ENCODE measurements around the gene ADAM23.
A peak's percentile ranks its signal among the peaks of the same experiment; 100 is the strongest.

The ADAM23 gene

DNA sequence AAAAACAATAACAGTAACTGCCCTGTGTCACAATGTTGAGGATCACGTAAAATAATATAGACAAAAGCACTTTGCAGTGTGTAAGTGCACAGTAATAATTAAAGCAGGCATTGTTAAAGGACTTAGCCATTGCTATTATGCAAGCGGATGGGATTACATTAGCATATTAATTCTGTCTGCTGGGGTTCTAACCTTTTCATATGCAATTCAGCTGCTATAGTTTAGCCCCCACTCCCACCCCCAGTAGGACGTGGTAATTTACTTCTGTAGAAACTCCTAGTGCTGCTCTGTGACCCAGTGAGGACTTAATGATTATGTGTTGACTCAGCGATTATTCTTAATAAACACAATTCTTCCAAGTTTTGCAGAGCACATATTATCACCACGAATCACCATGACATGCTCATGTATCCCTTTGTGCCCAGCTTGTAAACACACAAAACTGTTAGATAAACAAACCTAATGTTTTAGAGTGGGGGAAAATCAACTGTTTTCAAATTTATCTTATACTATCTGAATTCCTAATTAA lies 5.1 kb upstream of the ADAM23 start:
- no peak for TF ChIP-seq EGR1 (IDR thresholded peaks at IDR 0.05)
- no peak for TF ChIP-seq NFIC (IDR thresholded peaks at IDR 0.05)
- TF ChIP-seq TAF1 (IDR thresholded peaks at IDR 0.05; ENCODE audit: low read depth): no peak
- TF ChIP-seq, protein P1, sequence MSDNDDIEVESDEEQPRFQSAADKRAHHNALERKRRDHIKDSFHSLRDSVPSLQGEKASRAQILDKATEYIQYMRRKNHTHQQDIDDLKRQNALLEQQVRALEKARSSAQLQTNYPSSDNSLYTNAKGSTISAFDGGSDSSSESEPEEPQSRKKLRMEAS (IDR thresholded peaks at IDR 0.05): no peak
- no peak for TF ChIP-seq CEBPB (IDR thresholded peaks at IDR 0.05)
- no peak for TF ChIP-seq FOXM1 (IDR thresholded peaks at IDR 0.05; ENCODE audit: borderline replicate concordance, low read depth)
- TF ChIP-seq YY1 (IDR thresholded peaks at IDR 0.05; ENCODE audit: low read depth): no peak
- TF ChIP-seq, protein P2, sequence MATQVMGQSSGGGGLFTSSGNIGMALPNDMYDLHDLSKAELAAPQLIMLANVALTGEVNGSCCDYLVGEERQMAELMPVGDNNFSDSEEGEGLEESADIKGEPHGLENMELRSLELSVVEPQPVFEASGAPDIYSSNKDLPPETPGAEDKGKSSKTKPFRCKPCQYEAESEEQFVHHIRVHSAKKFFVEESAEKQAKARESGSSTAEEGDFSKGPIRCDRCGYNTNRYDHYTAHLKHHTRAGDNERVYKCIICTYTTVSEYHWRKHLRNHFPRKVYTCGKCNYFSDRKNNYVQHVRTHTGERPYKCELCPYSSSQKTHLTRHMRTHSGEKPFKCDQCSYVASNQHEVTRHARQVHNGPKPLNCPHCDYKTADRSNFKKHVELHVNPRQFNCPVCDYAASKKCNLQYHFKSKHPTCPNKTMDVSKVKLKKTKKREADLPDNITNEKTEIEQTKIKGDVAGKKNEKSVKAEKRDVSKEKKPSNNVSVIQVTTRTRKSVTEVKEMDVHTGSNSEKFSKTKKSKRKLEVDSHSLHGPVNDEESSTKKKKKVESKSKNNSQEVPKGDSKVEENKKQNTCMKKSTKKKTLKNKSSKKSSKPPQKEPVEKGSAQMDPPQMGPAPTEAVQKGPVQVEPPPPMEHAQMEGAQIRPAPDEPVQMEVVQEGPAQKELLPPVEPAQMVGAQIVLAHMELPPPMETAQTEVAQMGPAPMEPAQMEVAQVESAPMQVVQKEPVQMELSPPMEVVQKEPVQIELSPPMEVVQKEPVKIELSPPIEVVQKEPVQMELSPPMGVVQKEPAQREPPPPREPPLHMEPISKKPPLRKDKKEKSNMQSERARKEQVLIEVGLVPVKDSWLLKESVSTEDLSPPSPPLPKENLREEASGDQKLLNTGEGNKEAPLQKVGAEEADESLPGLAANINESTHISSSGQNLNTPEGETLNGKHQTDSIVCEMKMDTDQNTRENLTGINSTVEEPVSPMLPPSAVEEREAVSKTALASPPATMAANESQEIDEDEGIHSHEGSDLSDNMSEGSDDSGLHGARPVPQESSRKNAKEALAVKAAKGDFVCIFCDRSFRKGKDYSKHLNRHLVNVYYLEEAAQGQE (IDR thresholded peaks at IDR 0.05; ENCODE audit: low read depth): no peak
- no peak for TF ChIP-seq EP300 (IDR thresholded peaks at IDR 0.05; ENCODE audit: borderline replicate concordance)
- TF ChIP-seq ZBTB7A (IDR thresholded peaks at IDR 0.05; ENCODE audit: low read depth): no peak
- TF ChIP-seq TEAD4 (IDR thresholded peaks at IDR 0.05): no peak
- no peak for TF ChIP-seq TCF12 (IDR thresholded peaks at IDR 0.05; ENCODE audit: low read depth)
- TF ChIP-seq RAD21 (IDR thresholded peaks at IDR 0.05; ENCODE audit: low read depth): no peak

GRCh38 chr2:206442474-206442832 lies 879 bp upstream of the ADAM23 start:
- TF ChIP-seq TAF1 (IDR thresholded peaks at IDR 0.05; ENCODE audit: low read depth): no peak
- TF ChIP-seq NFIC (IDR thresholded peaks at IDR 0.05): no peak
- no peak for TF ChIP-seq CREB1 (IDR thresholded peaks at IDR 0.05; ENCODE audit: low read depth)
- TF ChIP-seq, protein P2 (IDR thresholded peaks at IDR 0.05; ENCODE audit: low read depth): no peak
- no peak for TF ChIP-seq YY1 (IDR thresholded peaks at IDR 0.05; ENCODE audit: low read depth)
- TF ChIP-seq, protein P1 (IDR thresholded peaks at IDR 0.05): no peak
- TF ChIP-seq TCF12 (IDR thresholded peaks at IDR 0.05; ENCODE audit: low read depth): no peak
- no peak for TF ChIP-seq EP300 (IDR thresholded peaks at IDR 0.05; ENCODE audit: borderline replicate concordance)
- TF ChIP-seq RAD21 (IDR thresholded peaks at IDR 0.05; ENCODE audit: low read depth): no peak
- no peak for TF ChIP-seq EGR1 (IDR thresholded peaks at IDR 0.05)
- no peak for TF ChIP-seq USF1 (IDR thresholded peaks at IDR 0.05)
- TF ChIP-seq ZBTB7A (IDR thresholded peaks at IDR 0.05; ENCODE audit: low read depth): no peak
- no peak for TF ChIP-seq FOXM1 (IDR thresholded peaks at IDR 0.05; ENCODE audit: borderline replicate concordance, low read depth)
- TF ChIP-seq TEAD4 (IDR thresholded peaks at IDR 0.05): no peak

GRCh38 chr2:206443735-206444527 lies 599 bp downstream of the ADAM23 start:
- TF ChIP-seq TCF12 (IDR thresholded peaks at IDR 0.05; ENCODE audit: low read depth) (no peak), CREB1 (IDR thresholded peaks at IDR 0.05; ENCODE audit: low read depth) (no peak), ZBTB7A (IDR thresholded peaks at IDR 0.05; ENCODE audit: low read depth) (peak; percentile 24; the same call in 1 of the 2 replicates)

DNA sequence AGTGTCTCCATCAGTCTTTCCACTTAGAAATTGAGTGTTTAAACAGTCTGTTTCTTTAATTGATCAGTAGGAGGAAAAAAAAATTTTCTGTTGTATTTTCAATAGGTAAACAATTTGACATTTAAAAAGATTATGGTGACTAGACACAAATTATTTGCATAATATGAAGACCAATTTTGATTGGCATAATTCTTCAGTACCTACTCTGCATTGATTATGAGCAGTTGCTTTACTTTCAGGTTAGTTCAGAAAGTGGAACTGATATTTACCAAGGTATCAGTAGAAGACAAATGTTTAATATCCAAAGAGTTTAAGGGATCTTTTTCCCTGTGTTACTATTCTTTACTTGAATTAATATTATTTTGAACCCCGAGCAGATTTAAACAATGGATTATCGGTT lies 2.6 kb downstream of the ADAM23 start:
- TF ChIP-seq TCF12 (IDR thresholded peaks at IDR 0.05; ENCODE audit: low read depth): no peak
- TF ChIP-seq RAD21 (IDR thresholded peaks at IDR 0.05; ENCODE audit: low read depth): no peak
- no peak for TF ChIP-seq TEAD4 (IDR thresholded peaks at IDR 0.05)
- TF ChIP-seq ZBTB7A (IDR thresholded peaks at IDR 0.05; ENCODE audit: low read depth): no peak
- TF ChIP-seq, protein P1 (IDR thresholded peaks at IDR 0.05): no peak
- TF ChIP-seq TAF1 (IDR thresholded peaks at IDR 0.05; ENCODE audit: low read depth): no peak
- no peak for TF ChIP-seq EGR1 (IDR thresholded peaks at IDR 0.05)

DNA sequence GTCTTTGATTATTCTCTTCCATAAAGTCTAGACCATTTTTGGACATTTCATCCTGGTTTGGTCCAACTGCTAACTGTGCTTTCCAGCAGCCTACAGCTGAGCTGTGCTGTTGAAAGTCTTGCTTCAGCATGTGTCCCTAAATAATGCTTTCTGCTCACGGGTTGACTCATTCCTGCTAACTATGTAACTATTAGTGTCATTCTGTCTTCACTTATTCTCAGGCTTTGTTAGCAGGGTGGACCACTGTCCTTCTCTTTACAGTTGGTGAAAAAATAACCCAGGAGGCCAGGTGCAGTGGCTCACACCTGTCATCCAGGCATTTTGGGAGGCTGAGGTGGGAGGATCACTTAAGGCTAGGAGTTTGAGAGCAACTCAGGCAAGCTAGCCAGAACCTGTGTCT lies 8.9 kb downstream of the ADAM23 start:
- TF ChIP-seq EGR1 (IDR thresholded peaks at IDR 0.05) (no peak), TCF12 (IDR thresholded peaks at IDR 0.05; ENCODE audit: low read depth) (no peak), RAD21 (IDR thresholded peaks at IDR 0.05; ENCODE audit: low read depth) (no peak)

- TF ChIP-seq CEBPB (IDR thresholded peaks at IDR 0.05): no peak
- no peak for TF ChIP-seq FOXM1 (IDR thresholded peaks at IDR 0.05; ENCODE audit: borderline replicate concordance, low read depth)
- TF ChIP-seq TCF12 (IDR thresholded peaks at IDR 0.05; ENCODE audit: low read depth): no peak
- TF ChIP-seq ZBTB7A (IDR thresholded peaks at IDR 0.05; ENCODE audit: low read depth): no peak
- no peak for TF ChIP-seq TEAD4 (IDR thresholded peaks at IDR 0.05)
- TF ChIP-seq TAF1 (IDR thresholded peaks at IDR 0.05; ENCODE audit: low read depth): no peak
- TF ChIP-seq EP300 (IDR thresholded peaks at IDR 0.05; ENCODE audit: borderline replicate concordance): no peak
- TF ChIP-seq RAD21 (IDR thresholded peaks at IDR 0.05; ENCODE audit: low read depth): no peak
- TF ChIP-seq EGR1 (IDR thresholded peaks at IDR 0.05): no peak
- TF ChIP-seq CREB1 (IDR thresholded peaks at IDR 0.05; ENCODE audit: low read depth): no peak
- TF ChIP-seq YY1 (IDR thresholded peaks at IDR 0.05; ENCODE audit: low read depth): no peak
- TF ChIP-seq, protein P1 (IDR thresholded peaks at IDR 0.05): no peak
- TF ChIP-seq NFIC (IDR thresholded peaks at IDR 0.05): no peak
Observed at GRCh38 chr2:206452750-206453149, 9.4 kb downstream of the ADAM23 start.

All from Ishikawa (cell line).